HG02943 (cell line): ENCODE data around the gene AMHR2.
"Not testable (repeated sequence)": the region's sequence is repeated elsewhere in the genome, so short reads cannot be mapped to it uniquely, and the experiment has no call there.

Experiments used
- ATAC-seq: cut with Tn5 transposase; IDR thresholded peaks from one replicate; pipeline ENCODE4 v1.9.1; 2021; ENCODE audit warnings: mild to moderate bottlenecking, low read depth, moderate library complexity; ENCODE audit not compliant: unreplicated experiment

AMHR2 gene

DNA sequence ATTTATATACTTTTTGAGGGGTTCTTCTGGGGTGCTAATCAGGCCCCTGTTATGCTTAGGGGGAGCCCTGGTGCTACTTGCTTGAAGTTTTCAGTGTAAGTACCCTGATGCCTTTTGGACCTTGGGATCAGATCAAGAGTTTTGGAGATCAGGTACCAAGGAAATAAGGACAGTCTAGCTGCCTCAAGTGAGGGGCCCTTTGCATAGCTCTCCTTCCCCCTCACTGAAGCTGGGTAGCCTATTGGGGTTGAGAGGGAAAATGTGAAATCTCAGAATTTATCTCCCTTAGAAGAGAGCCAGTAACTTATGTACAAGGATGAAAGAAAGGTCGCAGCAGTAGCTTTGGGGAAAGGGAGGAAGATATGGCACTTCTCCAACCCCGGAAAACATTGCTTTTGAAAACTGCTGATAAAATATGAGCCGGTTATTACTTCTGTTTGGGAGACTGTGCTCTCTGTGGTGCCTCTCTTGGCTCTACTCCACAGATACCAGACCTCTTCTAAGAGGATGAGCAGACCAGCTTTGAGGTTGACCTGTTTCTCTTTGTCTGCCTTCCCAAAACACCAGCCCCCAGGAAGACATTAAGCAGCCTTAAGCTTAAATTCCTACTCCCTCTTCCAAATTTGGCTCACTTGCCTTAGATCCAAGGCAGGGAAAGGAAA, 8.8 kb upstream of the AMHR2 start:
- no peak for ATAC-seq

DNA sequence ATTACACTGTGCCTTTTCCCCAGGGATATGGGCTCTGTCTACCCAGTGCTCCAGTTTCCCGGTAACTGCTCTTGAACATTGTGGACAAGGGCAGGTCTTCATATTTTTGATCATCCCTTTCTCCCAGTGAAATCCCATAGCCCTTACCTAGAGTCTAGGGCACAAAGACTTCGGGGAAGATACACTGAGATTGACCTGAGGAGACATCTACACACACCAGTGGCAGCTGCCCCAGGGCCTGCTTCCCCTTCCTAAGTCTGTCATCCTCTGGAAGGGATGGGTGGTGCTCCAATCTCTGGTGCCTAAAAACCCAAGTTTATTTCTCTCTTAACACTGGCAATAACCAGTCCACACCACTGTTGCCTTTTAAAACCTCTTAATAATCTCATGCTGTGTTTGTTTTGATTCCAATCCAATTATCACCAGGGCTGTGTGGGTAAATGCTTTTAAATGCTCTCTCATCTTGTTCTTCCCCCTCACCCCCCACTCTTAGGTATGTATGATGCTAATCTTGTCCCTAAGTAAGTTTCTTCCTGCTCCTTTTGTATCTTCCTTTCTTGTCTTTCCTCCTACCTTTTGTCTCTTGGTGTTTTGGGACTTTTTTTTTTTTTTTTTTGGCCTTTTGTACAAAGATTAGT, 7.8 kb upstream of the AMHR2 start:
- ATAC-seq: not testable (repeated sequence)

- not testable (repeated sequence) for ATAC-seq
Measured at GRCh38 chr12:53417291-53417816, 6.3 kb upstream of the AMHR2 start.

DNA sequence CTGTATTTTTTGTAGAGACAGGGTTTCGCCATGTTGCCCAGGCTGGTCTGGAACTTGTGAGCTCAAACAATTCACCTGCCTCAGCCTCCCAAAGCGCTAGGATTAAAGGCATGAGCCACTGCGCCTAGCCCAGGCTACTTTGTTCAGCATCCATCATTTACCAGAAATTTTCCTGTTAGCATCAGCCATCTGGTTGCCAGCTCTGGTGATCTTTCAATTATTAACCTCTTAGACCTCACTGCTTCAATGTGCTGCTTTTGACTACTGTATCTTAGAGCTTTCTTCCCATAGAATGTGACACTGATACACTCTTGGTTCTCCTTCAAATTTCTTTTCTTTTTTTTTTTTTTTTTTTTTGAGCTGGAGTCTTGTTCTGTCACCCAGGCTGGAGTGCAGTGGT, 5.4 kb upstream of the AMHR2 start:
- no peak for ATAC-seq

DNA sequence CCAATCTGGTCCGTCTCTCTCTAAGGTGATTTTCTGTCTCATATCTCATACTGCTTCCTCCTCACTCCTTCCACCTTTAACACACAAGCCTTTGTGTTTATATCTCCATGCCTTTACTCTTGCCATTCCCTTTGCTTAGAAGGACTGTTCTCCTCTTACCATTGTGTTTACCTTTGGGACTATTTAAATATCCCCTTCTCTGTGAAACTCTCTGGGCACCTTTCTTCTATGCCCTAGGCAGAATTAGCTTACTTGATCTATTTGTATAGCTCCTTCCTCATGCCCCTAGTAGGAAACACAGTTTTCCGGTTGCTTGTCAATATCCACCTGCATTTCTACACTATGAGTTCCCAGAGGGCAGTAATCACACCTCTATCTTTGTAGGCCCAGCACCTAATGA, 3.9 kb upstream of the AMHR2 start:
- ATAC-seq: no peak

DNA sequence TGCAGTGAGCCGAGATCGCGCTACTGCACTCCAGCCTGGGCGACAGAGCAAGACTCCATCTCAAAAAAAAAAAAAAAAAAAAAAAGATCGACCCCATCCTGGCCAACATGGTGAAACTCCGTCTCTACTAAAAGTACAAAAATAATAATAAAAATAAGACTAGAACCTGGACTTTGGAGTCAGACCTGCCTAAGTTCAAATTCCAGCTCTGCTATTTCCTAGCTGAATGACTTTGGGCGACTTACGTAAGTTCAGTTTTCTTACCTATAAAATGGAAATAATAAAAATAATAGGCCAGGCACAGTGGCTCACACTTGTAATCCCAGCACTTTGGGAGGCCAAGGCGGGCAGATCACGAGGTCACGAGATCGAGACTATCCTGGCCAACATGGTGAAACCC, 1.4 kb upstream of the AMHR2 start:
- ATAC-seq: not testable (repeated sequence)

DNA sequence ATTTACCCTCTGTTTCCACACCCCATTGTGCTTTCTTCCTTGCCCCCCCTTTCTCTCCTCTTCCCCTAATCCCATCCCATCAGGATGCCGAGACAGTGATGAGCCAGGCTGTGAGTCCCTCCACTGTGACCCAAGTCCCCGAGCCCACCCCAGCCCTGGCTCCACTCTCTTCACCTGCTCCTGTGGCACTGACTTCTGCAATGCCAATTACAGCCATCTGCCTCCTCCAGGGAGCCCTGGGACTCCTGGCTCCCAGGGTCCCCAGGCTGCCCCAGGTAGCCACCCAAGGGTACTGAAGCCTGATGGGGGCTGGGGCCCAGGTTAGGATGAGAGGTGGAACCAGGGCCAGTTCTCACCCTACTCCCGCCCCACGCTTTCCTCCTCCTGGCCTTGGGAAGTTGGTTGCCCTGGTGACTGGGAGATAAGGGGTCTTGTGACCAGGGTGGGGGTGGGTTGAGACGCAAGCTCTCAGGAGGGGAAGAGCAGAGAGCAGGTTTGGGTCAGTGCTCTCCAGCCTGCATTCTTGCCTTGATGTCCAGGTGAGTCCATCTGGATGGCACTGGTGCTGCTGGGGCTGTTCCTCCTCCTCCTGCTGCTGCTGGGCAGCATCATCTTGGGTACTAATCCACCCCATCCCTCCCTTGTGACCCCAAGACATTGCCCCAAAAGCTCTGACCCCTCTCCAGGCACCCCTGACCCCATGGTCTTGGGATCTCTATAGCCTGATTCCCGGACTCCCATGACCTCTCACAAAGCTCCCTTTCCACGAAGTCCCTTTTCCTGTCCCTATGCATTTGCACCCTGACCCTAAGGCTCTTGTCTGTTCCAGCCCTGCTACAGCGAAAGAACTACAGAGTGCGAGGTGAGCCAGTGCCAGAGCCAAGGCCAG, 1.2 kb downstream of the AMHR2 start:
- ATAC-seq: no peak

DNA sequence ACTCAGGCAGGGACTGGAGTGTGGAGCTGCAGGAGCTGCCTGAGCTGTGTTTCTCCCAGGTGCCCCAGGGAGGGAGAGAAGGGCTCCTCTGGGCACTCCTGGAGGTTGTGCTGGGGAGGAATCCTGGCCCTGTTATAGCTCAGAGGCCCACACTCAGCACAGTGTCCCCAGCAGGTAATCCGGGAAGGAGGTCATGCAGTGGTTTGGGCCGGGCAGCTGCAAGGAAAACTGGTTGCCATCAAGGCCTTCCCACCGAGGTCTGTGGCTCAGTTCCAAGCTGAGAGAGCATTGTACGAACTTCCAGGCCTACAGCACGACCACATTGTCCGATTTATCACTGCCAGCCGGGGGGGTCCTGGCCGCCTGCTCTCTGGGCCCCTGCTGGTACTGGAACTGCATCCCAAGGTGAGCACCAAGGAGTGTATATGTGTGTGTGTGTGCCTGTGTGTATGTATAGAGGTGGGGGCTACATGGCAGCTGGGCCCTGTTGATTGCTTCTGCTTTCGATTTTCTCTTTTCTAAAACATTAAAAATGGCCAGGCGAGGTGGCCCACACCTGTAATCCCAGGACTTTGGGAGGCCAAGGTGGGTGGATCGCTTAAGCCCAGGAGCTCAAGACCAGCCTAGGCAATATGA, 2.0 kb downstream of the AMHR2 start:
- no peak for ATAC-seq

GRCh38 chr12:53427905-53428594, 4.4 kb downstream of the AMHR2 start:
- ATAC-seq: no peak

DNA sequence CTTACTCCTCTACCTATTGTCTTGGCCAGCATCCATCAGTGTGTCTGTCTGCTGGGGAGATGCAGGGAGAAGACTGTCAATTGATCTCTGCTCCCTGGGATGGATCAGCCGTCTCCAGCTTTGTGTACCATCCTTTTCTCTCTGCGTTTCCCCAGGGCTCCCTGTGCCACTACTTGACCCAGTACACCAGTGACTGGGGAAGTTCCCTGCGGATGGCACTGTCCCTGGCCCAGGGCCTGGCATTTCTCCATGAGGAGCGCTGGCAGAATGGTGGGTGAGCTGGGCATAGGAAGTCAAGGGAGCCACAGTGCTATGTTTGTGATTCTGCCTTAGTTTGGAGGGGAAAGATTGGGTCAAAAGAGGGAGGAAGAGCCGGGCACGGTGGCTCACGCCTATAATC, 5.1 kb downstream of the AMHR2 start:
- no peak for ATAC-seq

GRCh38 chr12:53430116-53430515, 6.5 kb downstream of the AMHR2 start:
- ATAC-seq: no peak

DNA sequence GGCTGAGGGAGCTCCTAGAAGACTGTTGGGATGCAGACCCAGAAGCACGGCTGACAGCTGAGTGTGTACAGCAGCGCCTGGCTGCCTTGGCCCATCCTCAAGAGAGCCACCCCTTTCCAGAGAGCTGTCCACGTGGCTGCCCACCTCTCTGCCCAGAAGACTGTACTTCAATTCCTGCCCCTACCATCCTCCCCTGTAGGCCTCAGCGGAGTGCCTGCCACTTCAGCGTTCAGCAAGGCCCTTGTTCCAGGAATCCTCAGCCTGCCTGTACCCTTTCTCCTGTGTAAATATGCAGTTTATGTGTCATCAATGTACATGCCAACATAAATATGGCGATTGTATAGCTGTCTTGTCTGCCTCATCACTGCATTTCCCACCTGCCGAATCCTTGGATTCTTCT, 7.5 kb downstream of the AMHR2 start:
- ATAC-seq: no peak

GRCh38 chr12:53435326-53435725, 11.7 kb downstream of the AMHR2 start:
- not testable (repeated sequence) for ATAC-seq

DNA sequence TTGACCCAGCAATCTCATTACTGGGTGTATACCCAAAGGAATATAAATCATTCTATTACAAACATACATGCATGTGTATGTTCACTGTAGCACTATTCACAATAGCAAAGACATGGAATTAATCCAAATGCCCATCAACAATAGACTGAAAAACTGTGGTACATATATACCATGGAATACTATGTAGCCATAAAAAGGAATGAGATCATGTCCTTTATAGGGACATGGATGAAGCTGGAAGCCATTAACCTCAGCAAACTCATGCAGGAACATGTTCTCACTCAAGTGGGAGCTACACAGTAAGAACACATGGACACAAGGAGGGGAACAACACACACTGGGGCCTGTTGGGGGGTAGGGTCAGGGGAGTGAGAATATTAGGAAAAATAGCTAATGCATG, 15.9 kb downstream of the AMHR2 start:
- ATAC-seq: not testable (repeated sequence)

DNA sequence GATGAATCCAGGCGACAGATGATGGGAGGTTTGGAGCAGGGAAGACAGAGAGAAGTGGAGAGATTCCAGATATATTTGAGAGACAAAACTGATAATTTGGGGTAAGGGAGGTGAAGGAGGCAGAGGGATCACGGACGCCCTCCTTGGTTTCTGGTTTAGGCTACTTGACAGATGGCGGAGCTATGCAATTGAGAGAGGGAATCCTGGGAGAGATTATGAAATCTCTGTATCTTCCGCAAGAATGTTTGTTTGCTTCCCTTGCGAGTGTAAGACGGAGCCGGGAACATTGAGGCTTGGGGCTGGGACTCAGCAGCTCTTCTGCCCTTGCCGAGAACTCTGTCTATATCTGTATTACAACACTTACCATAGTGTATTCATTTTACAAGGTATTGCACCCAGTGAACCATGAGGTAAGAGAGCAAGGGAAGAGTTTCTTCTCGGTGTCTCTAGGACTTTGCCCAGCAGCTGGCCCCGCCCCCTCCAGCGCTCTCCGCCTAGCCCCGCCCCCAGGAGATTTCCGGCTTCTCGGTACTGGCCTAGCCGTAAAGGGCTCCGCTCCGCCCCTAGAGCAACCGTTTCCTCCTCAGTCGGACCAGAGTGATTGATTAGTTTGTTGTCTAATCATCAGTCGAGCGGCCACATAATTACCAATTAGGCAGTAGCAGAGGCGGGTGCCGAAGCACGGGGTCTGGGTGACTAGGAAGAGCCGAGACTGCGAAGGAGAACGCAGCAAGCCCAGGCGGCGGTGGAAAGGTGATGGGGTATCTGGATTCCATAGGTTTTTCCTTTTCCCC, 17.6 kb downstream of the AMHR2 start, which contains the start of gene PRR13:
PRR13 (plus strand) TSS at position 695 of the 794 bp plus-strand sequence. CDS start 981 bp downstream, outside the sequence.
- peak; percentile 97 for ATAC-seq

DNA sequence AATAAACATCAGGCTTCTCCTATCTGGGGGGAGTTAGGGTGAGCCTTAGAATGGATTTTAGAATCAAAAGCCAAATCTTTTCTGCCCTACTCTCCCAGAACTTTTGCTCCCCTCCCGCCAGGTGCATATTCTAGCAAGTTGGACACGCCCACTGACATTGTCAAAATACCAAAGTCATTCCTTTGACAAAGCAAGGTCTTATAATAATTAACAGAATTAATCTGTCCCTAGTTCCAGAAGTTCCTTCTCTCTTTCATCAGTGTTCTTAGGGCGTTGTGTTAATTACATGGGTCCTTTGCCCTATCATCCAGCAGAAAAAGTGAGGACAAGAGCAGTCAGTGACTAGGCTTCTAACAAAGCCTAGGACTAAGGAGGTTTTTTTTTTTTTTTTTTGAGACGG, 20.3 kb downstream of the AMHR2 start:
- ATAC-seq: no peak

DNA sequence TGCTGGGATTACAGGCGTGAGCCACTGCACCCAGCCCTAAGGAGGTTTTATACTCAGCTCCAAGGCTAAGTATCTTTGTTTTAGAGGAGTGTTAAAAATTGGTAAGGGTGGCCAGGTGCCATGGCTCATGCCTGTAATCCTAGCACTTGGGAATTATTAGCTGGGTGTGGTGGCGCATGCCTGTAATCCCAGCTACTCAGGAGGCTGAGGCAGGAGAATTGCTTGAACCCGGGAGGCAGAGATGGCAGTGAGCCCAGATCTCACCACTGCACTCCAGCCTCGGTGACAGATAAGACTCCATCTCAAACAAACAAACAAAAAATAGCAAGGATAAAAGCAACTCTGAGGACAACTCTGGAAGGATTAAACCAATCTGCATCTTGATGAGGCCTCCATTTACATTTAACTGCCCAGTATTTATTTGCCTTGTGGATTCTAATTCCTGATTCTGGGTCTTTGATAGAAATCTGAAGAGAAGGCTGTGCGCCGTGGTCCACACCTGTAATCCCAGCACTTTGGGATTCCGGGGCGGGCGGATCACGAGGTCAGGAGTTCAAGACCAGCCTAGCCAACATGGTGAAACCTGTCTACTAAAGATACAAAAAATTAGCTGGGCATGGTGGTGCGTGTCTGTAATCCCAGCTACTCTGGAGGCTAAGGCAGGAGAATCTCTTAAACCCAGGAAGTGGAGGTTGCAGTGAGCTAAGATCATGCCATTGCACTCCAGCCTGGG, 21.1 kb downstream of the AMHR2 start:
- ATAC-seq: not testable (repeated sequence)

- ATAC-seq: no peak
Measured at GRCh38 chr12:53450936-53451335, 27.3 kb downstream of the AMHR2 start.
